RWPE2 (cell line): ENCODE data around the gene FAM32A.

ENCODE experiments used
- ATAC-seq: fragments of 200-7000 bp; cut with Tn5 transposase; 3 replicates; pipeline ENCODE4 v1.9.1; 2021; ENCODE audit warnings: low read depth
- DNase-seq: peaks from one replicate; pipeline ENCODE4 v3.0.0-alpha.2; 2020; ENCODE audit warnings: low spot score
- H3K27ac ChIP-seq: fragments of 450-650 bp; 2 replicates; pipeline ENCODE4 v1.5.1; 2017; ENCODE audit warnings: mild to moderate bottlenecking; ENCODE audit not compliant: poor library complexity, severe bottlenecking
- H3K27me3 ChIP-seq: fragments of 250-450 bp; sonication (Bioruptor Pico); 2 replicates; pipeline ENCODE4 v1.5.1; 2021; ENCODE audit warnings: mild to moderate bottlenecking, moderate library complexity; ENCODE audit not compliant: insufficient read depth, poor library complexity, severe bottlenecking
- H3K36me3 ChIP-seq: fragments of 250-450 bp; sonication (Bioruptor Pico); 2 replicates; pipeline ENCODE4 v1.5.1; 2020; ENCODE audit warnings: low read depth, mild to moderate bottlenecking, moderate library complexity
- H3K4me1 ChIP-seq: fragments of 250-450 bp; sonication (Bioruptor Pico); 2 replicates; pipeline ENCODE4 v1.5.1; 2021; ENCODE audit warnings: mild to moderate bottlenecking, moderate library complexity; ENCODE audit not compliant: insufficient read depth, poor library complexity, severe bottlenecking
- H3K4me3 ChIP-seq: fragments of 250-450 bp; sonication (Bioruptor Pico); 2 replicates; pipeline ENCODE4 v1.5.1; 2021; ENCODE audit warnings: mild to moderate bottlenecking, moderate library complexity; ENCODE audit not compliant: severe bottlenecking
- H3K9me3 ChIP-seq: fragments of 250-450 bp; sonication (Bioruptor Pico); 2 replicates; pipeline ENCODE4 v1.5.1; 2021; ENCODE audit warnings: mild to moderate bottlenecking, moderate library complexity; ENCODE audit not compliant: severe bottlenecking
- CTCF ChIP-seq: fragments of 450-650 bp; IDR thresholded peaks from one replicate; pipeline ENCODE4 v1.5.1; 2017; ENCODE audit warnings: mild to moderate bottlenecking, moderate library complexity; ENCODE audit not compliant: poor library complexity, severe bottlenecking

Gene FAM32A

GRCh38 chr19:16217716-16218451 lies 32.7 kb downstream of the FAM32A start:
- Histone ChIP-seq H3K9me3 (peaks cover 18% of the 10 kb centered on the region), H3K4me3 (no peak overlapping the region), H3K4me1 (no peaks in the 10 kb centered on the region), H3K27ac (no peak overlapping the region), H3K27me3 (no peaks in the 10 kb centered on the region), H3K36me3 (peaks cover 65% of the 10 kb centered on the region)
- DNase-seq (no peak), ATAC-seq (no peak)
- TF ChIP-seq CTCF, result no peak

GRCh38 chr19:16218851-16219250 lies 33.6 kb downstream of the FAM32A start:
- Histone ChIP-seq H3K27me3 (no peaks in the 10 kb centered on the region), H3K27ac (no peak overlapping the region), H3K4me1 (no peaks in the 10 kb centered on the region), H3K36me3 (peaks cover 67% of the 10 kb centered on the region), H3K4me3 (no peak overlapping the region), H3K9me3 (peaks cover 18% of the 10 kb centered on the region)
- ATAC-seq (no peak), DNase-seq (no peak)
- no peak for TF ChIP-seq CTCF

GRCh38 chr19:16222806-16223205 lies 37.6 kb downstream of the FAM32A start:
- DNase-seq, result no peak
- no peak for ATAC-seq
- Histone ChIP-seq H3K27ac (no peak overlapping the region), H3K27me3 (no peaks in the 10 kb centered on the region), H3K4me3 (no peak overlapping the region), H3K9me3 (peaks cover 18% of the 10 kb centered on the region), H3K4me1 (no peaks in the 10 kb centered on the region), H3K36me3 (peaks cover 55% of the 10 kb centered on the region)
- no peak for TF ChIP-seq CTCF

- H3K9me3 ChIP-seq, result peaks cover 18% of the 10 kb centered on the region
- ATAC-seq, result no peak
- H3K27ac ChIP-seq, result no peak overlapping the region
- TF ChIP-seq CTCF, result no peak
- no peaks in the 10 kb centered on the region for H3K4me1 ChIP-seq
- no peaks in the 10 kb centered on the region for H3K27me3 ChIP-seq
- H3K4me3 ChIP-seq, result no peak overlapping the region
- peaks cover 59% of the 10 kb centered on the region for H3K36me3 ChIP-seq
- no peak for DNase-seq
These were observed 38.5 kb downstream of the FAM32A start for GRCh38 chr19:16223746-16224145.

- no peaks in the 10 kb centered on the region for H3K27me3 ChIP-seq
- no peaks in the 10 kb centered on the region for H3K4me1 ChIP-seq
- H3K4me3 ChIP-seq, result no peak overlapping the region
- ATAC-seq, result no peak
- DNase-seq, result no peak
- peaks cover 52% of the 10 kb centered on the region for H3K36me3 ChIP-seq
- TF ChIP-seq CTCF, result no peak
- H3K27ac ChIP-seq, result no peak overlapping the region
- peaks cover 18% of the 10 kb centered on the region for H3K9me3 ChIP-seq
These were observed 39.3 kb downstream of the FAM32A start for GRCh38 chr19:16224293-16225045.
